GM18951 (cell line): Measurements from ENCODE around the gene VSTM2L.

Experiments used
- POLR2A ChIP-seq: IDR thresholded peaks from 4 replicates; pipeline ENCODE4 v1.6.1; 2011; ENCODE audit warnings: mild to moderate bottlenecking; ENCODE audit not compliant: insufficient read length, insufficient read depth; ENCODE audit errors: extremely low read depth
- in situ Hi-C: fragments of 300-500 bp; cut with MboI; formaldehyde crosslinking; loops from one replicate; pipeline ENCODE4 v1.12.0; 2022; ENCODE audit warnings: low sequenced_read_pairs, mixed read lengths, inconsistent platforms; ENCODE audit not compliant: unreplicated experiment

Gene VSTM2L

GRCh38 chr20:37994512-37994911 lies 91.6 kb downstream of the VSTM2L start:
- no peak for TF ChIP-seq POLR2A
- in situ Hi-C loops: no loop called here
